H1 (cell line): Measurements from ENCODE around the gene ALDH5A1. TPM values are rescaled to one million over a fixed set of nuclear protein-coding genes. Genes with fewer than 3 reads are reported as not detected.

ENCODE experiments used
- CTCF ChIA-PET: fragments of 300-600 bp; sonication (Branson Sonifier 250); formaldehyde crosslinking; loops from one replicate; lab custom pipeline; 2021; ENCODE audit not compliant: partially characterized antibody; lab: Charles Lee
- POLR2A ChIA-PET: fragments of 300-600 bp; sonication (Branson Sonifier 250); formaldehyde crosslinking; loops from one replicate; lab custom pipeline; 2021; ENCODE audit warnings: inconsistent platforms; ENCODE audit not compliant: partially characterized antibody; lab: Charles Lee
- DNase-seq, 2 experiments: peaks; one replicate each; pipeline versions ENCODE4 v3.0.0 to v3.0.0-alpha.2; 2010 to 2022; ENCODE audit warnings: low spot score in 2 of 2, low read depth in 1 of 2, mixed read lengths in 1 of 2
- FAIRE-seq: peaks from 2 replicates; lab custom pipeline; 2011; peaks lifted over from hg19 to GRCh38; lab: Jason Lieb, UNC
- H2AFZ ChIP-seq: 2 replicates; pipeline ENCODE4 v1.8.1; 2012; ENCODE audit warnings: low read length, inconsistent platforms
- H2AK5ac ChIP-seq: 2 replicates; pipeline ENCODE4 v1.6.1; 2013; ENCODE audit warnings: low read depth, low read length
- H2BK120ac ChIP-seq: replicated peaks from 2 replicates; pipeline ENCODE3; 2013; ENCODE audit warnings: low read depth, low read length, inconsistent platforms
- H2BK12ac ChIP-seq: 2 replicates; pipeline ENCODE4 v1.6.1; 2013; ENCODE audit warnings: low read depth, low read length
- H2BK15ac ChIP-seq: 2 replicates; pipeline ENCODE4 v1.6.1; 2013; ENCODE audit warnings: low read length
- H2BK20ac ChIP-seq: 2 replicates; pipeline ENCODE4 v1.6.1; 2013; ENCODE audit warnings: low read length
- H2BK5ac ChIP-seq: 2 replicates; pipeline ENCODE4 v1.6.1; 2013; ENCODE audit warnings: low read depth, low read length
- H3K14ac ChIP-seq: 2 replicates; pipeline ENCODE4 v1.6.1; 2013; ENCODE audit warnings: inconsistent platforms; ENCODE audit not compliant: insufficient read length
- H3K18ac ChIP-seq: 2 replicates; pipeline ENCODE4 v1.6.1; 2013; ENCODE audit warnings: low read length; ENCODE audit errors: extremely low read depth
- H3K23ac ChIP-seq: 2 replicates; pipeline ENCODE4 v1.6.1; 2013; ENCODE audit warnings: inconsistent platforms; ENCODE audit not compliant: insufficient read length
- H3K23me2 ChIP-seq: 2 replicates; pipeline ENCODE4 v1.6.1; 2013; ENCODE audit warnings: low read depth, low read length
- H3K27ac ChIP-seq: 2 replicates; pipeline ENCODE4 v1.6.1; 2011; ENCODE audit warnings: low read depth, low read length, inconsistent platforms
- H3K27me3 ChIP-seq, 4 experiments: replicated peaks in 1 of 4; 1 replicate in 1 of 4; 2 replicates in 3 of 4; pipeline versions ENCODE4 v1.6.1 to v1.8.1; 2011 to 2013; ENCODE audit warnings: low read length in 3 of 4, mild to moderate bottlenecking in 3 of 4, inconsistent platforms in 2 of 4, mixed read lengths in 2 of 4, moderate library complexity in 1 of 4; ENCODE audit not compliant: control insufficient read depth in 3 of 4, insufficient read depth in 3 of 4; ENCODE audit errors: extremely low read depth in 1 of 4
- H3K36me3 ChIP-seq, 4 experiments: 2 replicates each; pipeline versions ENCODE4 v1.6.1 to v1.8.1; 2011 to 2013; ENCODE audit warnings: mild to moderate bottlenecking in 4 of 4, low read length in 3 of 4, moderate library complexity in 2 of 4, control low read depth in 1 of 4, inconsistent platforms in 1 of 4; ENCODE audit not compliant: insufficient read depth in 4 of 4, control insufficient read depth in 2 of 4
- H3K4ac ChIP-seq: replicated peaks from 2 replicates; pipeline ENCODE3; 2013; ENCODE audit warnings: low read length, low read depth, mixed read lengths, inconsistent platforms; ENCODE audit not compliant: insufficient read length
- H3K4me1 ChIP-seq, 4 experiments: replicated peaks in 1 of 4; 1 replicate in 1 of 4; 2 replicates in 3 of 4; pipeline versions ENCODE4 v1.6.1 to v1.8.1; 2011 to 2013; ENCODE audit warnings: low read length in 3 of 4, inconsistent platforms in 2 of 4, mixed read lengths in 1 of 4; ENCODE audit not compliant: insufficient read depth in 4 of 4, control insufficient read depth in 3 of 4
- H3K4me2 ChIP-seq, 2 experiments: 2 replicates each; pipeline versions ENCODE4 v1.6.1 to v1.8.1; 2011 to 2013; ENCODE audit warnings: low read depth in 2 of 2, low read length in 2 of 2, control low read depth in 1 of 2, inconsistent platforms in 1 of 2, mild to moderate bottlenecking in 1 of 2; ENCODE audit not compliant: insufficient read depth in 1 of 2
- H3K4me3 ChIP-seq, 4 experiments: fragments of 200-600, 300-600 bp in 1 of 4; sonication (generic), shearing (Covaris generic), sonication (Bioruptor Twin) in 1 of 4; 2 replicates each; pipeline versions ENCODE4 v1.5.1 to v1.8.1; 2011 to 2016; ENCODE audit warnings: low read length in 4 of 4, low read depth in 3 of 4, control low read depth in 2 of 4, inconsistent platforms in 2 of 4, mild to moderate bottlenecking in 2 of 4, mixed read lengths in 1 of 4, moderate library complexity in 1 of 4; ENCODE audit not compliant: insufficient read depth in 2 of 4; ENCODE audit errors: extremely low read depth in 1 of 4
- H3K56ac ChIP-seq: replicated peaks from 2 replicates; pipeline ENCODE3; 2013; ENCODE audit warnings: low read depth, mild to moderate bottlenecking, mixed read lengths, low read length, inconsistent platforms; ENCODE audit not compliant: insufficient read length
- H3K79me1 ChIP-seq: 2 replicates; pipeline ENCODE4 v1.6.1; 2013; ENCODE audit warnings: low read depth, low read length, control low read depth
- H3K79me2 ChIP-seq, 2 experiments: 2 replicates each; pipeline versions ENCODE4 v1.6.1 to v1.8.1; 2012 to 2013; ENCODE audit warnings: low read length in 2 of 2, mild to moderate bottlenecking in 2 of 2, inconsistent platforms in 1 of 2; ENCODE audit not compliant: insufficient read depth in 2 of 2, control insufficient read depth in 1 of 2
- H3K9ac ChIP-seq, 4 experiments: replicated peaks in 1 of 4; 1 replicate in 1 of 4; 2 replicates in 3 of 4; pipeline versions ENCODE4 v1.6.1 to v1.8.1; 2011 to 2013; ENCODE audit warnings: low read depth in 3 of 4, low read length in 3 of 4, control low read depth in 2 of 4, mild to moderate bottlenecking in 2 of 4, moderate library complexity in 2 of 4, inconsistent platforms in 1 of 4; ENCODE audit errors: extremely low read depth in 1 of 4
- H3K9me3 ChIP-seq, 2 experiments: 2 replicates each; pipeline versions ENCODE4 v1.6.1 to v1.8.1; 2012 to 2013; ENCODE audit warnings: mild to moderate bottlenecking in 2 of 2, moderate library complexity in 2 of 2, control low read depth in 1 of 2, inconsistent platforms in 1 of 2, low read depth in 1 of 2, low read length in 1 of 2, mixed read lengths in 1 of 2; ENCODE audit not compliant: insufficient read depth in 2 of 2
- H4K20me1 ChIP-seq, 2 experiments: replicated peaks in 1 of 2; 2 replicates each; pipeline versions ENCODE3 to v1.8.1; 2011 to 2013; ENCODE audit warnings: inconsistent platforms in 2 of 2, low read length in 2 of 2, mild to moderate bottlenecking in 1 of 2; ENCODE audit not compliant: insufficient read depth in 2 of 2, control insufficient read depth in 1 of 2
- H4K5ac ChIP-seq: 2 replicates; pipeline ENCODE4 v1.6.1; 2013; ENCODE audit warnings: low read length, low read depth, mixed read lengths, inconsistent platforms; ENCODE audit not compliant: insufficient read length
- H4K8ac ChIP-seq: 2 replicates; pipeline ENCODE4 v1.8.0; 2013; ENCODE audit warnings: mild to moderate bottlenecking, moderate library complexity, low read length, inconsistent platforms; ENCODE audit not compliant: insufficient read depth; ENCODE audit errors: extremely low read depth
- H4K91ac ChIP-seq: replicated peaks from 2 replicates; pipeline ENCODE3; 2013; ENCODE audit warnings: low read length, mixed read lengths, inconsistent platforms; ENCODE audit not compliant: insufficient read length
- BACH1 ChIP-seq: IDR thresholded peaks from 2 replicates; pipeline ENCODE4 v1.6.1; 2012; ENCODE audit warnings: low read length, improper control_type of control experiment
- CEBPB ChIP-seq: IDR thresholded peaks from 2 replicates; pipeline ENCODE4 v1.6.1; 2012; ENCODE audit warnings: low read depth, low read length
- EGR1 ChIP-seq: IDR thresholded peaks from 2 replicates; pipeline ENCODE4 v1.6.1; 2011; ENCODE audit warnings: low read depth, low read length, borderline replicate concordance
- HDAC2 ChIP-seq, 2 experiments: fragments of 300-600 bp in 1 of 2; sonication (generic) in 1 of 2; IDR thresholded peaks; 2 replicates each; pipeline ENCODE4 v1.6.1; 2011 to 2012; ENCODE audit warnings: low read depth in 2 of 2, low read length in 2 of 2, mild to moderate bottlenecking in 2 of 2, moderate library complexity in 2 of 2, borderline replicate concordance in 1 of 2, inconsistent platforms in 1 of 2
- TAF7 ChIP-seq: optimal IDR thresholded peaks from 2 replicates; pipeline ENCODE3; 2011; ENCODE audit warnings: low read depth, mild to moderate bottlenecking, inconsistent platforms, low read length, moderate library complexity, borderline replicate concordance
- WGBS, 2 experiments: shearing (Covaris generic) in 1 of 2; methylation state at CpG; one replicate each; pipeline versions ENCODE4 v1.1.6 to v1.1.7; 2013 to 2015; ENCODE audit warnings: low lambda C conversion rate in 2 of 2, mixed read lengths in 2 of 2, inconsistent platforms in 1 of 2, low coverage in 1 of 2, missing lambda C conversion rate in 1 of 2; ENCODE audit not compliant: insufficient replicate concordance in 2 of 2, insufficient coverage in 1 of 2, insufficient read length in 1 of 2; ENCODE audit errors: extremely low coverage in 1 of 2, missing lambda C conversion rate in 1 of 2; 5-methylcytosine and 5-hydroxymethylcytosine counted together
- polyA plus RNA-seq, 7 experiments: library from polyadenylated mRNA; depleted of rRNA in 3 of 7; stranded (reverse) in 5 of 7; unstranded in 2 of 7; fragments of >200 nt in 5 of 7; fragments of 200-250 nt in 2 of 7; gene quantifications; 1 replicate in 5 of 7; 2 replicates in 1 of 7; 4 replicates in 1 of 7; pipeline versions ENCODE4 v1.2.1 to v1.2.3, GENCODE V29; 2011 to 2013; ENCODE audit warnings: missing spikeins in 2 of 7, mixed read lengths in 2 of 7
- total RNA-seq: library from RNA; stranded (reverse); fragmentation: NEBNext Ultra II Directional; extraction: Animal tissue kit (Norgen Biotek cat#: 25700); gene quantifications from 2 replicates; pipeline ENCODE4 v1.2.1, GENCODE V29; 2021
- TF ChIP-seq, protein P1 (sequence below): IDR thresholded peaks from 2 replicates; pipeline ENCODE4 v1.6.1; 2012; ENCODE audit warnings: inconsistent platforms

The ALDH5A1 gene
- total and polyA plus RNA-seq, 2 of the 8 experiments (the other 6 are each of a cell fraction or from before 2014, with no cell fraction given), result 1.5 to 2.4 TPM

GRCh38 chr6:24537771-24538385 is 43.1 kb downstream of the ALDH5A1 start:
- WGBS, 2 experiments, result 90% methylated on average over 8 of the region's 8 CpGs; no CpG with 5 or more reads in 1 of the 2 experiments
- Histone ChIP-seq H3K4me2 (no peak overlapping the region), H2AFZ (no peak overlapping the region), H4K5ac (no peak overlapping the region), H3K27ac (no peak overlapping the region), H2BK5ac (no peak overlapping the region), H3K23me2 (no peaks in the 10 kb centered on the region; the same call in 1 of the 2 replicates), H3K9me3 (no peaks in the 10 kb centered on the region), H3K4me1 (no peaks in the 10 kb centered on the region), H3K4me3 (no peak overlapping the region), H4K91ac (no peak overlapping the region), H3K9ac (no peak overlapping the region), H3K14ac (no peak overlapping the region), H3K18ac (no peak overlapping the region), H3K79me1 (no peaks in the 10 kb centered on the region; the same call in 1 of the 2 replicates), H3K56ac (no peak overlapping the region), H2AK5ac (no peak overlapping the region), H2BK15ac (no peak overlapping the region), H4K20me1 (no peaks in the 10 kb centered on the region), H2BK12ac (no peak overlapping the region), H3K27me3 (no peaks in the 10 kb centered on the region), H2BK20ac (no peak overlapping the region), H2BK120ac (no peak overlapping the region), H3K4ac (no peak overlapping the region), H4K8ac (no peak overlapping the region), H3K36me3 (no peaks in the 10 kb centered on the region), H3K23ac (no peak overlapping the region), H3K79me2 (no peaks in the 10 kb centered on the region)
- TF ChIP-seq EGR1 (no peak), HDAC2 (IDR thresholded peaks at IDR 0.05; ENCODE audit: borderline replicate concordance in 1 of 2, low read depth in 2 of 2, low read length in 2 of 2) (no peak), CEBPB (no peak), TAF7 (no peak), BACH1 (no peak)
- TF ChIP-seq, protein P1, sequence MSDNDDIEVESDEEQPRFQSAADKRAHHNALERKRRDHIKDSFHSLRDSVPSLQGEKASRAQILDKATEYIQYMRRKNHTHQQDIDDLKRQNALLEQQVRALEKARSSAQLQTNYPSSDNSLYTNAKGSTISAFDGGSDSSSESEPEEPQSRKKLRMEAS, result no peak
- ChIA-PET POLR2A (no interaction called here), CTCF (interaction anchor here (1.0 to 5.4 kb wide), 8 partner anchors 9 to 480 kb away, joined by 3 to 56 read pairs (median 4); no protein-coding TSS in a partner anchor)
- DNase-seq (no peak), FAIRE-seq (no peak)
